NCI-H1417 treated with DMSO at 0.1 percent for 48 hours (cell line): Measurements from ENCODE around the gene BLTP3B.

Source experiments
- DNase-seq: peaks from one replicate; lab custom pipeline; 2025; lab: John Stamatoyannopoulos, UW

Gene BLTP3B

DNA sequence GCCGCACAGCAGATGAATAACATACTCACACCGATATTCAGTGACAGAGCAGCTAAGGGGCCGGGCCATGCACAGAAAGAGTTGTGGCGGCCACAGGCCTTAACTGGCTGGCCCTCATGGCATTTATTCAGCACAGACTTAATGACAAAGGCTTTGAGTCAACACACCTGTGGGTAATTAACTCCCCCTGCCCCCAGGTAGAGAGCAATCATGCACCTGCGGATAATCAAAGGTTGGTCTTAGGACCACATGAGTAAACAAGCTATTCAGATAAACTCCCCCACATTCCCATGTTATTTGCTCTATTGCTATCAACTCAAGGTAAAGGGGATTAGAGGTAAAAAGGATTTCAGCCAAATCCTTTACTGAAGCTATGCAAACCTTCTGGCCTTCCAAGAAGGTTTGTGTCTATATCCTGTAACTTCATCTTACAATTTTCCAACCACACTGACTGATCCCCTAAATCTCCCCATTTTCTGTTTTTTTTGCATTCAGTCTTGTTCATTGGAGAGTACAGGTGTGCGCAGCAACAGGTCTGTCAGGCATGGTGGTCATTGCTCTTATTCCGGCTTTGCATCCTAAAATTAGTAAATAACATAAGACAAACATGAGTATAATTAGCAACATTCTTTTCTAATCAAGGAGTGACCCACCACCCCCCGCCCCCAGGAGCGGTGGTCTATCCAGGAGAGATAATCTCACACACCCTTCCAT lies 16.9 kb upstream of the BLTP3B start:
- no peak for DNase-seq

DNA sequence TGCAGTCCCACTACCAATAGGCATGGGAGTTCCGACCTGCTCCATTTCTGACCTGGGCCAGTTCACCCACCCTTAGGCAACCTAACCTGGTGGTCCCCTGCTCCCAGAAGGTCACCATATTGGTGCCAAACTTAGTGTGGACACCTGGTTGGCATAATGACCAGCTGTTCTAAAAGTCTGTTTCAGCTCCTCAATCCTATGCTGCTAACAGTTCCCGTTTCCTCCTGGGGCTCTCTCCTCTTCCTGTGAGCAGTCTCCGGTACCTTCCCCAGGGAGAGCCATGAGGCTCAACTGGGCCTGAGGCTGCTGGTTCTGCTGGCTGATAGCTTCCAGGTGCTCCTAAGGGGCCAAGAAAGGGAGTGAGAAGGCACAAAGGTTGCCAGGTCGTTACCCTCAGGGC lies 15.9 kb upstream of the BLTP3B start:
- DNase-seq: no peak

DNA sequence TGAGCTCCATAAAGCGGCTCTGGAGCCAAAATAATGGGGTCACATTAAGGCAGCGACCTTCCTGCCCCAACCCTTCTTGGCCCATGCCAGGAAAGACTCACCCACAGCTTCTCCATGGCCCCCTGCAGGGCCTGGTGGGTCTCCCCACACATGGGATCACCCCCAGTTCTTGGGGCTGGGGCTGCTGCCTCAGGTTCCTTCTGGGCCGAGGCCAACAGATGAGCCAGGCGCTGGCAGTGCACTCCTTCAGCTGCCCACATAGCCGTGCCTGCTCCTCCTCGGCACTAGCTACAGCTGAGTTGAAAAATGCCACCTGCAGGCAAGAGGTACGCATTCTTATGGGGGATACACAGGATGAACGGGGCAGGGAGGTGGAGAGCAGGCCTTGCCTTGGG lies 14.8 kb upstream of the BLTP3B start:
- DNase-seq: no peak

DNA sequence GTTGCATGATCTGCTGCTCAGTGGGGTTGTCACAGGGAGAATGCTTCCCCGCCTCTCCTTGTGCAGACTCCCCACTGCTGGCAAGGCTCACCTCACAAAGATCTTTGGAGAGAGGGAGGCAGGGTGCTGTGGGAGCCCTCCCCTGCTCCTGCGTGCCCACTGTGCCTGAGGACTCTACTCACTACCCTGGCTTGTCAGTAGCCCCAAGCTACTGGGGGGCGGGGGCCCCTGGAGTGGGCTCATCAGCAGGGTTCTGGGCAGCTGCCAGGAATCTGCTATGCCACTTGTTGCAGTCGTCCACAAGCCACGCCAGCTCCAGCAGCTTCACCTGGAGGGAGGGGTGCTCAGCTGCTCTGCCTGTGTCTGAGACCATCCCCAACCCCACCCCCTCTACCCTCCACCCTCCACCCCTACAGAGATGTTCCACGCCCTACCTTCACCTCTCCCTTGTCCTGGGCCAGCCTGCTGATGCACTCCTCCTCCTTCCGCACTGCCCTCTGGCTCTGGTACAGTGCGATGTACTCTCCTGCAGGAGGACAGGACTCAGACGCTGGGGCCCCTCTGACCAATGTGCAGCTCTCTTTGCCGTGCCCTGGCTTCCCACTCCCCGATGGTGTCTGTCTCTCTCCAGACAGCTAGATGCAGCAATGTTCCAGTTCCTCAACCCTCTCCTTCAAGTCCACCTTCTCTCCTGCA lies 14.2 kb upstream of the BLTP3B start:
- no peak for DNase-seq

DNA sequence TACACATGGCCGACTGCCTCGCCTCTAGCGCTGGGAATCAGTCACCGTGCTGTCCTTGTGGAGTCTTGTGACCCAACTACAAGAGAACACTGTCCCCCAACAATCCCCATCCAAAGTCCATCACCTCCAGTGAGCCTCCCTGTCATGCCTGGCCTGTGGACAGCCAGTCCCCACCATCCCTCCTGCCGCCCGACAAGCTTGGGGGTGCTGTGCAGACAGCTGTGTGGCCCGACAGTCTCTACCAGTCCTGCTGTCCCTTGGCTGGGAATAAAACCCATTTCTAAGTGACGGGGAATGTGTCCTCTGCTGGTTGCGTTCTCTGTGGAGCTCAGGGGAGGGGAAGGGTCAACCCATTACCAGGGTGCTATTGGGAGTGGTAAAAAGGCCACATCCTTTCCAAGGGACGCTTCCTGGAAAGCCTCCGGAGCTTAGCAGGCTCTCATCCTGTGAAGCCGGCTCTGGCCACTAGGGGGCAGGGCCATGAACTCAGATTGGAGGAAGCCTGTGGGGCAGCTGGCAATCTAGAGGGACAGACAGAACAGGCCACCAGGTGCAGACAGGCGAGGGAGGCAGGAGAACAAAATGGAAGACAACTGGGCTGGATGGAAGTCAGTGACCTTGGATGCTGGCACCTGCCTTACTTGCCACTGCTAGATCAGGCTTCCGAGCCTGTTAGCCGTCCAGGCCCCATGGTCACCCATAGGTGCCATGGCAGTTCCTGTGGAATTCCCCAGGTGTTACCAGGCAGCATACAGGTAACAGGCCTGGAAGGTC lies 12.0 kb upstream of the BLTP3B start:
- DNase-seq: no peak

DNA sequence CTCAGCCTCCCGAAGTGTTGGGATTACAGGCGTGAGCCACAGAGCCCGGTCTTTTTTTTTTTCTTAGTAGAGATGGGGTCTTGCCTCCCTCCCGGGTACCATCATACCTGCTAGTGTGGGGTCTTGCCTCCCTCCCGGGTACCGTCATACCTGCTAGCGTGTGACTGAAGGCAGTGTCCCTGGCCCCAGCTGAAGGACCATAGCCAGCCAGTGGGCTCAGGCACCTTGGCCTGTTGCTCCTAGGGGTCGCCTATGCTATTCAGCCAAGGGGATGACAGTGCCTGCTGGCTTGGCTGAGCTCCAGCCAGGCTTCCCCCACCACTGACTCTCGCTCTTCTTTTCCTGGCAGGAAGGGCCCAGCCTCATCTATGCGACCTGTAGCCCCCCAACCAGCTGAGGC lies 10.5 kb upstream of the BLTP3B start:
- DNase-seq: no peak

DNA sequence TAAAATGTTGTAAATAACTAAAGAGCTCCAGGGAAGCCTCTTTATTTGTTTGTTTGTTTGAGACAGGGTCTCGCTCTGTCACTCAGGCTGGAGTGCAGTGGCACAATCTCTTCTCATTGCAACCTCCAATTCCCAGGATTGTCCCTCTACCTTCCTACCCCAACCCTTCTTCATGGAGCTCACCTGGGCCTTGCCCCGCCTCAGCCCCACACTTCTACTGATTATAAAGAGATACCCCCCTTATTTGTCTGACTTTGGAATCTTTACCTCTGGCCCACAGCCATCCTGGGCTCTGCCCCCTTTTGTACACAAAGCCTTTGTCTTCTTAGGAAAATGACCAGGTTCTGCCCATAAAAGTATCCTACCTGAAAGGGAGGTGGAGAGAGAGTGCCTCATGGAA lies 9.1 kb upstream of the BLTP3B start:
- no peak for DNase-seq

DNA sequence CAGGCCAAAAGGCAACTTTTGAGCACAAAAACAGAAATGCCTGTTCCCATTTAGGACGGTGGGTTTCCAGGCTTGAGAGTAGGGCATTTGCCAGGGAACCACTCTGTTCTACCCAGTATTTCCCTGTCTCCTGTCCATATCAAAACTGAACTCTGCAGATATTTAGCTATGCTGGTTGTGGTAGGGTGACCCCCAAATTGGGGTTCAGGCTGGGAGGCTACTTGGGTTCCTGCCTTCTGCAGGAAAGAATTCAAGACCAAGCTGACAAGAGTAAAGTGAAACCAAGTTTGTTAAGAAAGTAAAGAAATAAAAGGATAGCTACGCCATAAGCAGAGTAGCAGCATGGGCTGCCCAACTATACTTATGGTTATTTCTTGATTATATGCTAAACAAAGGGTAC lies 3.6 kb upstream of the BLTP3B start:
- DNase-seq: no peak

DNA sequence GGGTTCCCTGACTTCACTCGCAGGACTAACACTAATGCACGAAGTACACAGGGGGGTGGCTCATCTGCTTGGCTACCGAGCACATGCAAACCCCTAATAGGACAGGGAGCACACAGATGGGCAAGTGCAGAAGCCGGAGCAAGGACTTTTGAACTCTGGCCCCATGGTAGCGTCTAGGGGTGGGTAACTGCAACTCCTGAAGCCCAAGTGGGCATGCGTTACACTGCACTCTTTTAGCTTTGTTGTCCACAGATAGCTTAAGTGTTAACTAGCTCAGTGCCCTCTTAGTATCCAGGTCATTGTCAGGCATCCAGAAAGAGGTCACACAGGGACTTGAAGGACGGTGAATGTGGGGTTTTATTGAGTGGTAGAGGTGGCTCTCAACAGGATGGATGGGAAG lies 3.0 kb upstream of the BLTP3B start:
- DNase-seq: no peak

DNA sequence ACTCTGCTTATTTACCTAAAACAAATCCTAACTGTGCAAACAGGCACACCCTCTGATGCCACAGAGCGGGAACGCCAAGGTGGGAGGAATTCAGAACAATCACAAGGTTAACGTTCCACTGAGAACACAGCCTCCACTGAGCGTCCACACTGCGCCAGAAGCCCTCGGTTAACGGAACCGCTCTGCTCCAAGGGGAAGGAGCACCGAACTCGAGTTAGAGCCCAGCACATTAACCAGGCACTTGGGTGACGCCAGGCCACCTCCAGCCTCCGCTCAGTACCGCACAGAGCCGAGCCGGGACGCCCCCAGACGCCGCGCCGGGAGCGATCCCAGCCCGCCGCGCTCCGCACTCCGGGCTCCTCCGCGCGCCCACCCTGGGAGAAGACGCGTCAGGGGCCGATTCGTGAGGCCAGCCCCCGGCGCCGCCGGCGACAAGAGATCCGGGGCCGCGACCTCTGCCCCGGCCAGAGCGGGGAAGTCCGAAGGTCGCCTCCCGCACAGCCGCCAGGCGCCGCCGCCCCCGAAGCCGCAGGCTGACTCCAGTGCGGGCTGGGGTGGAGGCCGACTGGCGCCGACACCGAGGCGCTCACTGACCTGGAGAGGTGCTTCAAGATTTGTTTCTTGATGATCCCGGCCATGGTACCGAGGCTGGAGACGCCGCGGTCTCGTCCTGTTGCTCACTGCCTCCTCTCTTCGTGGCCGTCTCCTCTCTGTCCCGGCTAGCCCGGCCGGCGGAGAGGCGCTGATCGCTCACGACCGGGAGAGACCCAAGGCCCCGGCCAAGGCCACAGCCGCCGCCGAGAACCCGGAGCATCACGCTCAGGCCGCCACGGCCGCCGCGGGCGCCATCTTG lies 450 bp downstream of the BLTP3B start:
- DNase-seq: peak; percentile 22

DNA sequence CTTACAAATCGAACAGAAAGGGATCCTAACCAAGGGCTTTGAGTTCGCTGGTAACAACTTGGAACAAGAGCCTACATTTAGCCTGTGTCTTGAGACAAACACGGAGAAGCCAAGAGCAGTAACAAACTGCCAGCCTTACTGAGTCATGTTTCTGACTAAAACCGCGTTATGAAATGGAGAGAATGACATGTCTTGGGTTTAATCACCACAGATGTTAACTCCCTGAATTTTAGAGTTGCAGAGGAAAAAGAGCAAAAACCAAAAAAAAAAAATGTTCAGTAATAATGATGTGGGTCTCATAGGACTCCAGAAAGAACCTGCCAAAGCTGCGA lies 1.0 kb downstream of the BLTP3B start:
- DNase-seq: no peak

DNA sequence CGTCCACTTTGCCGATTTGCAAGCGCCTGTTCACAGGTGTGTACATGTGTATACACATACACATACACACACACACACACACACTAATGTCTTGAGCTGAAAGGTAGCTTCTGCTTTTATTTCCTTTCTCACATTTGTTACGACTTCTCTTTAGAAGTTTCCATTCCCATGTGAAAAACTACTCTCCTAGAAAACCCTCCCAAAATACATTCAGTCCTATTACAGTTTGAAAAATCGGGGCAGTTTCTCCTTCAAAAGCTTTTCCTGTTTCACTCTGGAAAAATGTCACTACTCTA lies 3.9 kb downstream of the BLTP3B start:
- DNase-seq: no peak

DNA sequence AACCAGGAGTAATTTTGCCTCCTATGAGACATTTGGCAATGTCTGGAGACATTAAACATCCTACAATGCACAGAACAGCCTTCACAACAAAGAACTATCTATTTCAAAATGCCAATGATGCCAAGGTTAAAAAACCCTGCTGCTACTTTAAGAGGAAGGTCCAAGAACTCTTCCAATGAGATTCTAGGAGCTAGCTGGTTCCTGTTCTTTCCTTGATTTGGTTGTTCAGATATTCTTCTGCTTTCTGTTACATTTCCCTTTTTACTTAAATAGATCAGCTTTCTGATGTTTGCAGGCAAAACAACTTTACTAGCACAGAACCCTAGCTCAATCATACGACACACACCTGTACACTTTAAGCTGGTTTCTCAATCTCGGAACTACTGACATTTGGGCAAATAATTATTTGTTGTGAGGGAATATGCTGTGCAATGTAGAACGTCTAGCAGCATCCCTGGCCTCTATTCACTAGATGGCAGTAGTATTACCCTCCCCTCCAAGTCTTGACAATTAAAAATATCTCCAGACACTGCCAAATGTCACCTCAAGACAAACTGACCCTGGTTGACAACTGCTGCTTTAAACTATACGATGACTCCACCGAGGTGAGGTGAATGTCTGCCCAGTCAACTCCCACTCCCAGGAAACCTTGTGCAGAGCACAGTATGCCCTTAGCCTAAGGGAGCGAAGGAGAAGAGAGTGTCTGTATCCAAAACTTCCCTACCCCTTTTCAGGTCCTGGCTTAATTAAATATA lies 4.4 kb downstream of the BLTP3B start:
- no peak for DNase-seq

DNA sequence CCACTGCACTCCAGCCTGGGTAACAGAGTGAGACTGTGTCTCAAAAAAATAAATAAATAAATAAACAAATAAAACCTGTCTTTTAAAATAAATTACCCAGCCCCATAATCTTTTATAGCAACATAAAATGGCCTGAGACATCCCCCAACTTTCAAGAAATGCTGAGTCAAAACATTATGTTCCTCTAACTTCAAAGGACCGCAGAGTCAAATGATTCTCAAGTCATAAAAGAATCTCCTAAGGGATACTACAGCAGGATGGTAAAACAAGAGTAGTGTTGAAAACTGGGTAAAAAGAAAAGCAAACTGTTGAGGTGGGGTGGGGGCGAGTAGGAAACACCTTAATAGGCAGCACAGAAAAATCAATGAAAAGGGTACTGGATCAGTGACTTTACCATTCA lies 9.5 kb downstream of the BLTP3B start:
- no peak for DNase-seq

DNA sequence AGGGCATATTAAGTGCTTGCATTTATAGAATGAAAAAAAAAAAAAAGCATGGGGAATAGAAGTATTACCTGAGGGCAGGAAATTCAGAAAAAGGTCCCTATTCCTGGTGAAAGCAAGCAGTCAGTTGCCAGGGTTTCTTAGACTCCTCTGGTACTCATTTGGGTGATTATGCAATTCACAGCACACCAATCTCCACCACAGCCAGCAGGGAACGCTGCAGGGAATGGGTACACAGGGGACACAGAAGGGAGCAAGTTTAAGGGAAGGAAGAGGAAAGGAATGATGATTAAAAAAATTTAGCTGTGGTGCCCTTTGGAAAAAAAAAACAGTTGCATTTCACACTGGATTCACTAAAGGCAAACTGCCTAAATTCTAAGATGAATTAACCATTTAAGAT lies 14.2 kb downstream of the BLTP3B start:
- DNase-seq: no peak

DNA sequence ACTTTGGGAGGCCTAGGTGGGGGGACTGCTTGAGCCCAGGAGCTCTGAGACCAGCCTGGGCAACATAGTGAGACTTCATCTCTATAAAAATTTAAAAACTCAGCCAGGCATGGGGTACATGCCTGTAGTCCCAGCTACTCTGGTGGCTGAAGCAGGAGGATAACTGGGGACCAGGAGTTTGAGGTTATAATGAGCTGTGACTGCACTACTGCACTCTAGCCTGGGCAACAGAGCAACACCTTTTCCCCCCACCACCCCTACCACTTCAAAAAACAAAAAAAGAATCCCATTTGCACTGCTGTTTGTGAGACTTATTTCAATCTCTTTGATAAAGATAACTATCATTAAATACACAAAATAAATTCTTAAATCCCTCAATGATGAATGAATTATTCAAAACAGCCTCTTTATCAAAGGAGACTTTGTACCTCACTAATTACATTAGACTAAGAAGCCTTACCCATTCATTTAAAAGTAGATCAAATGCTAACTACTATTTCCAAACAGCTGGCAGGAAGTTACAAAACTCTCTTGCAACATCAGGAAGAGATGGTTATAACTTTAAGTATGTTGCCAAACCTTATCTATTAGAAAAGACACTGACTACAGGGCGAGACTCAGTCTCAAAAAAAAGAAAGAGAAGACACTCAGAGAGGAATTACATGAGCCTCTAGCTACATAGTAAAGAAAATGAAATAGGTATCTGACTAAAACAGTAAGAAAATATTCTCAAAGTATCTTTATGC lies 14.7 kb downstream of the BLTP3B start:
- no peak for DNase-seq

DNA sequence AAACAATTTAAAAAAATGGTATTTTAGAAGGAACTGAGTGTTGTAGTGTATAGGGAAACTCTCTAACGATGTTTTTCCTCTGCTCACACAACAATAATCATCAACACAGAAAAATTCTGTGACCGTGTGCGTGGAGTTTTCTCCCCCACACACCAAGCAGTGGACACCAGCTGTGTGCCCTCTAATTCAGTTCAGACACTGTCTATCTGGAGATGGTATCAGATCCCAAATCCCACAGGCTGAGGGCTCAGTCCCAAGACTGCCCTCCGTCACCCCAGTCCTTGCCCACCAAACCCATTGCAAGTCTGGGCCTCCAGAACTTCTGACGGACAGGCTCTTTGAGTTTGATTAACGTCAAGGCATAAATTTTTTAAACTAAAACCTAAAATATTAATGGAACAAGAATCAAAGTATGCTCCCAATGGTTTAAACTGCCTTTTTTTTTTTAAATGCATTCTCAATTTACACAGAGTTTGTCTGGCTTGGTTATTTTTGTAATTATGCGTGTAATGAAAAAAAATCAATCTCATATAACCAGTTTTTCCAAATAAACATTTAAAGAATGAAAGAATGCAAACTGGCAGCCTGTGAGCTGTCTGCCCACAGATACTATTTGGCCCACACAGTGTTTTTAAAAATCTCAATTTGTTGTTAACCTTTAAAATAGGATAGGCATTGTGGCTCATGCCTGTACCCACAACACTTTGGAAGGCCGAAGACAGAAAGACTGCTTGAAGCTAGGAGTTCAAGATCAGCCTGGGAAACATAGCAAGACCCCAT lies 19.2 kb downstream of the BLTP3B start:
- DNase-seq: no peak

DNA sequence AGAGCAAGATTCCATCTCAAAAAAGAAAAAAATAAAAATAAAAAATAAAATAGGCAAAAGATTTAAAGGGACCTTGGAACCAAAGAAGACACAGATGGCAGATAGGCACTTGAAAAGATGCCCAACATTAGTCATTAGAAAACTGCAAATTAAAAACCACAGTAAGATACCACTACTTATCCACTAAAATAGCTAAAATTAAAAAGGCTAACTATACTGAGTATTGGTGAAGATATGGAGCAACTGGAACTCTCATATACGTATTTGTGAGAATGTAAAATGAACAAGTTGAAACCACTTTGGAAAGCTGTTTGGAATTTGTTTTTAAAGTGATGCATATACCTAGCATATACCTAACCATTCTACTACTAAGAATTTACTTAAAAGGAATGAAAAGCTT lies 22.3 kb downstream of the BLTP3B start:
- DNase-seq: no peak

DNA sequence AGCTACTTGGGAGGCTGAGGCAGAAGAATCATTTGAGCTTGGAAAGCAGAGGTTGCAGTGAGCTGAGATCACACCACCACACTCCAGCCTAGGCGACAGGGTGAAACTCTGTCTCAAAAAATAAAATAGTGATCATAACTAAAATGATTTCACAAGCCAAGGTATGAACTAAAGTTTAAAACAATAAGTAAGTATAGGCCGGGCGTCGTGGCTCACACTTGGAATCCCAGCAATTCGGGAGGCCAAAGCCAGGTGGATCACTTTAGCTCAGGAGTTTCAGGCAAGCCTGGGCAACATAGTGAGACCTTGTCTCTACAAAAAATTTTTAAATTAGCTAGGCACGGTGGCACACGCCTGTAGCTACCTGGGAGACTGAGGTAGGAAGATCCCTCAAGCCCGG lies 27.4 kb downstream of the BLTP3B start:
- DNase-seq: no peak

DNA sequence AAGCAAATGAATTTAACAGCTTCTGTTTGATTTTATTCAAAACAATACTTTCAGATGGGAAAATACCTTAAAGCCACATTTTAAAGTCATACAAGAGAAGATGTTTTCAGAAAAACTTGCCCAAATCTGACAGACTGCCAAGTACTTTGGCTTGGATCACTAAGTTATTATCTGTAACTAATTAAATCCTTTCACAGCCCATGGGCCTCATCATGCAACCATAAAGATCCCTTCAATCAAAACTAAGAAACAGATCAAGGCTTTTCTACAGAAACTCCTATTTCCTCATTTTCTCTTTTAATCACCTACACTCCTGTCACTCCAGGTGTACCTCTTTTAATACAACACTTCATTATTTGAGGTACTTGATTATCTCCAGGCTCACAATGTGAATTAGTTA lies 28.1 kb downstream of the BLTP3B start:
- DNase-seq: no peak
